Mesendoderm (in vitro differentiated cells): ENCODE data around the gene ABCA10.

Experiments
- DNase-seq: peaks from one replicate; pipeline ENCODE4 v3.0.0; 2013
- H2AK5ac ChIP-seq: 2 replicates; pipeline ENCODE4 v1.6.1; 2013; ENCODE audit warnings: low read length, inconsistent platforms
- H2BK120ac ChIP-seq: 2 replicates; pipeline ENCODE4 v1.6.1; 2013; ENCODE audit warnings: low read depth, mild to moderate bottlenecking, low read length, moderate library complexity, mixed read lengths
- H2BK15ac ChIP-seq: replicated peaks from 2 replicates; pipeline ENCODE4 v1.6.1; 2013; ENCODE audit warnings: low read depth, mild to moderate bottlenecking, moderate library complexity
- H2BK5ac ChIP-seq: 2 replicates; pipeline ENCODE4 v1.6.1; 2013; ENCODE audit warnings: low read length, inconsistent platforms
- H3K18ac ChIP-seq: 2 replicates; pipeline ENCODE4 v1.6.1; 2013; ENCODE audit warnings: mild to moderate bottlenecking, low read length, mixed read lengths
- H3K23ac ChIP-seq: one replicate; pipeline ENCODE4 v1.6.1; 2013; ENCODE audit warnings: low read length
- H3K27ac ChIP-seq: 2 replicates; pipeline ENCODE4 v1.5.1; 2013; ENCODE audit warnings: low read depth, mild to moderate bottlenecking, inconsistent platforms, low read length, moderate library complexity
- H3K27me3 ChIP-seq: 2 replicates; pipeline ENCODE4 v1.6.1; 2013; ENCODE audit warnings: low read length, control low read depth, mild to moderate bottlenecking, inconsistent platforms; ENCODE audit not compliant: insufficient read depth, poor library complexity
- H3K36me3 ChIP-seq: 2 replicates; pipeline ENCODE4 v1.6.1; 2013; ENCODE audit warnings: low read length, inconsistent platforms; ENCODE audit not compliant: control insufficient read depth, insufficient read depth
- H3K4ac ChIP-seq: one replicate; pipeline ENCODE4 v1.6.1; 2013; ENCODE audit warnings: low read depth, mild to moderate bottlenecking, low read length, moderate library complexity
- H3K4me1 ChIP-seq: 2 replicates; pipeline ENCODE4 v1.6.1; 2013; ENCODE audit warnings: low read depth, low read length, inconsistent platforms; ENCODE audit not compliant: control insufficient read depth
- H3K4me2 ChIP-seq: 2 replicates; pipeline ENCODE4 v1.6.1; 2013; ENCODE audit warnings: low read length
- H3K4me3 ChIP-seq: 2 replicates; pipeline ENCODE4 v1.5.1; 2013; ENCODE audit warnings: mild to moderate bottlenecking, low read length
- H3K56ac ChIP-seq: one replicate; pipeline ENCODE4 v1.6.1; 2013; ENCODE audit warnings: low read length
- H3K79me1 ChIP-seq: 2 replicates; pipeline ENCODE4 v1.6.1; 2013; ENCODE audit warnings: low read length, inconsistent platforms
- H3K79me2 ChIP-seq: 2 replicates; pipeline ENCODE4 v1.6.1; 2013; ENCODE audit warnings: mild to moderate bottlenecking, low read length; ENCODE audit not compliant: control insufficient read depth, insufficient read depth
- H3K9ac ChIP-seq: 2 replicates; pipeline ENCODE4 v1.6.1; 2013; ENCODE audit warnings: low read length, inconsistent platforms
- H4K5ac ChIP-seq: one replicate; pipeline ENCODE4 v1.6.1; 2013; ENCODE audit warnings: low read length
- H4K8ac ChIP-seq: one replicate; pipeline ENCODE4 v1.6.1; 2013; ENCODE audit warnings: low read depth, mild to moderate bottlenecking, control low read depth, low read length, moderate library complexity
- WGBS: extraction: QIAGEN DNeasy Blood & Tissue Kit; methylation state at CpG from one replicate; pipeline ENCODE4 v1.1.7; 2013; ENCODE audit warnings: low lambda C conversion rate, missing lambda C conversion rate; ENCODE audit not compliant: insufficient coverage; ENCODE audit errors: extremely low coverage; 5-methylcytosine and 5-hydroxymethylcytosine counted together

The ABCA10 gene

GRCh38 chr17:69154267-69154666 is 74.4 kb downstream of the ABCA10 start:
- no peak overlapping the region for H2BK120ac ChIP-seq
- no peak overlapping the region for H3K18ac ChIP-seq
- H3K56ac ChIP-seq: no peak overlapping the region
- no peak overlapping the region for H3K27ac ChIP-seq
- H2AK5ac ChIP-seq: no peak overlapping the region
- no peaks in the 10 kb centered on the region for H3K27me3 ChIP-seq
- no peak overlapping the region for H4K5ac ChIP-seq
- H3K4me3 ChIP-seq: no peak overlapping the region
- no peak overlapping the region for H4K8ac ChIP-seq
- H3K79me1 ChIP-seq: no peaks in the 10 kb centered on the region
- H3K36me3 ChIP-seq: no peaks in the 10 kb centered on the region
- no peaks in the 10 kb centered on the region for H3K79me2 ChIP-seq
- no peak overlapping the region for H2BK15ac ChIP-seq
- no peak overlapping the region for H3K23ac ChIP-seq
- H2BK5ac ChIP-seq: no peak overlapping the region
- no peak overlapping the region for H3K9ac ChIP-seq
- no peaks in the 10 kb centered on the region for H3K4me1 ChIP-seq
- no peak overlapping the region for H3K4me2 ChIP-seq
- WGBS: no CpG with 5 or more reads among the region's 2 CpGs
- DNase-seq: no peak
- no peak overlapping the region for H3K4ac ChIP-seq

DNA sequence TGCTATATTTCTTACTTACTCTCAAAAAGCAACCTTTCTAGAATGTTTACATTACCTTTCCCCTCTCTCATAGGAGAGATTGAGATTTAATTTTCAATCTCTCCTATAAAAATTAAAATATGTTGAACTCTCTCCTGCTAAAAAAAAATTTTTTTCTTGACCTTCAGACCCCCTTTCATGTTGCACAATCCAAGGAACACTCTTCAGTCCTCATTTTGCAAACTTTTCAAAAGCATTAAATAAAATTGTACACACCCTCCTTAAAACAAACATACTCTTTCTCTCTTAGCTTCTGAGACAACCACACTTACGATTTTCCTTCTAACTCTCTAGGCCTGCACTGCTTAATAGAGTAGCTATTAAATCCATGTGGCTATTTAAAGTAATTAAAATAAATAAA is 78.3 kb downstream of the ABCA10 start:
- H3K27me3 ChIP-seq: no peaks in the 10 kb centered on the region
- H3K79me1 ChIP-seq: no peaks in the 10 kb centered on the region
- H2BK120ac ChIP-seq: no peak overlapping the region
- H3K4me2 ChIP-seq: no peak overlapping the region
- no peak overlapping the region for H3K4me3 ChIP-seq
- H3K27ac ChIP-seq: no peak overlapping the region
- H3K56ac ChIP-seq: no peak overlapping the region
- H3K9ac ChIP-seq: no peak overlapping the region
- DNase-seq: no peak
- no peak overlapping the region for H2BK15ac ChIP-seq
- H3K36me3 ChIP-seq: no peaks in the 10 kb centered on the region
- H3K18ac ChIP-seq: no peak overlapping the region
- H3K79me2 ChIP-seq: no peaks in the 10 kb centered on the region
- no peaks in the 10 kb centered on the region for H3K4me1 ChIP-seq
- no peak overlapping the region for H3K23ac ChIP-seq
- no peak overlapping the region for H2BK5ac ChIP-seq
- no CpG with 5 or more reads among the region's 1 CpG for WGBS
- H4K8ac ChIP-seq: no peak overlapping the region
- no peak overlapping the region for H2AK5ac ChIP-seq
- H4K5ac ChIP-seq: no peak overlapping the region
- no peak overlapping the region for H3K4ac ChIP-seq

- no peaks in the 10 kb centered on the region for H3K4me1 ChIP-seq
- no peaks in the 10 kb centered on the region for H3K79me2 ChIP-seq
- no peak overlapping the region for H2BK5ac ChIP-seq
- DNase-seq: no peak
- H2AK5ac ChIP-seq: no peak overlapping the region
- no CpG with 5 or more reads among the region's 2 CpGs for WGBS
- no peak overlapping the region for H2BK120ac ChIP-seq
- no peak overlapping the region for H3K27ac ChIP-seq
- H3K79me1 ChIP-seq: no peaks in the 10 kb centered on the region
- no peak overlapping the region for H3K23ac ChIP-seq
- H2BK15ac ChIP-seq: no peak overlapping the region
- no peaks in the 10 kb centered on the region for H3K27me3 ChIP-seq
- H3K56ac ChIP-seq: no peak overlapping the region
- H3K4me3 ChIP-seq: no peak overlapping the region
- no peak overlapping the region for H3K4me2 ChIP-seq
- H4K5ac ChIP-seq: no peak overlapping the region
- no peak overlapping the region for H3K9ac ChIP-seq
- no peak overlapping the region for H4K8ac ChIP-seq
- H3K36me3 ChIP-seq: no peaks in the 10 kb centered on the region
- no peak overlapping the region for H3K4ac ChIP-seq
- no peak overlapping the region for H3K18ac ChIP-seq
Observed at GRCh38 chr17:69147460-69147859, 81.2 kb downstream of the ABCA10 start.

- H3K79me1 ChIP-seq: no peaks in the 10 kb centered on the region
- H3K79me2 ChIP-seq: no peaks in the 10 kb centered on the region
- H4K8ac ChIP-seq: no peak overlapping the region
- no peak overlapping the region for H3K18ac ChIP-seq
- no peak overlapping the region for H3K9ac ChIP-seq
- no peak overlapping the region for H2BK120ac ChIP-seq
- no peak overlapping the region for H3K4me3 ChIP-seq
- no peak overlapping the region for H4K5ac ChIP-seq
- no peaks in the 10 kb centered on the region for H3K27me3 ChIP-seq
- WGBS: no CpG with 5 or more reads among the region's 2 CpGs
- no peak overlapping the region for H2BK5ac ChIP-seq
- no peak overlapping the region for H3K4ac ChIP-seq
- H2AK5ac ChIP-seq: no peak overlapping the region
- no peak overlapping the region for H3K23ac ChIP-seq
- DNase-seq: no peak
- no peaks in the 10 kb centered on the region for H3K4me1 ChIP-seq
- H3K56ac ChIP-seq: no peak overlapping the region
- no peak overlapping the region for H3K27ac ChIP-seq
- no peak overlapping the region for H2BK15ac ChIP-seq
- H3K36me3 ChIP-seq: no peaks in the 10 kb centered on the region
- H3K4me2 ChIP-seq: no peak overlapping the region
Observed at GRCh38 chr17:69144331-69145255, 84.0 kb downstream of the ABCA10 start.

GRCh38 chr17:69143683-69144231 is 84.9 kb downstream of the ABCA10 start:
- Histone ChIP-seq H3K56ac (no peak overlapping the region), H3K4ac (no peak overlapping the region), H3K27me3 (no peaks in the 10 kb centered on the region), H3K79me2 (no peaks in the 10 kb centered on the region), H3K9ac (no peak overlapping the region), H4K8ac (no peak overlapping the region), H3K36me3 (no peaks in the 10 kb centered on the region), H3K4me1 (no peaks in the 10 kb centered on the region), H2BK5ac (no peak overlapping the region), H2BK120ac (no peak overlapping the region), H2AK5ac (no peak overlapping the region), H3K79me1 (no peaks in the 10 kb centered on the region), H3K23ac (no peak overlapping the region), H2BK15ac (no peak overlapping the region), H3K27ac (no peak overlapping the region), H3K4me3 (no peak overlapping the region), H3K4me2 (no peak overlapping the region), H3K18ac (no peak overlapping the region), H4K5ac (no peak overlapping the region)
- WGBS: no CpG with 5 or more reads among the region's 3 CpGs
- no peak for DNase-seq
